ENCODE measurements around the gene PTTG1IP2. TPM values are rescaled to one million over a fixed set of nuclear protein-coding genes. Genes with fewer than 3 reads are reported as not detected.

Gene PTTG1IP2
- total RNA-seq = not detected

DNA sequence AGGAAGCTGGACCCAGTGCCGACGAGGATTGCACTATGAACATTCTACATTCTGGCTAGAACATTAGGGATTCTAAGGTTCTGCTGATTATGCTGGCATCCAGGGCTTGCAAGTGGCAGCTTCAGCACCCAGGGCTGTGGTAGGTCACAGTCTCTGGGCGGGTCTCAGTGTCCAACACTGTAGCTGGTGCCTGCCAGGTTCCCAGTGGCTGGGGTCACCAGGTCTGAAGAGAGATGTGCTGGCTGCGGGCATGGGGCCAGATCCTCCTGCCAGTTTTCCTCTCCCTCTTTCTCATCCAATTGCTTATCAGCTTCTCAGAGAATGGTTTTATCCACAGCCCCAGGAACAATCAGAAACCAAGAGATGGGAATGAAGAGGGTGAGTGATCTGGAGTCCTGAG lies at the start of gene PTTG1IP2:
TSS of gene PTTG1IP2 (plus strand) at position 86 of the 400 bp plus-strand sequence. CDS start at position 234, 148 bp downstream.
- H3K36me3 ChIP-seq = no peaks in the 10 kb centered on the region
- no peak within 1 kb of the TSS for H3K4me3 ChIP-seq
- peaks cover 0 to under 1% (median 0%) of the 10 kb centered on the region in 4 donors for H3K9me3 ChIP-seq
- no peaks in the 10 kb centered on the region for H3K4me1 ChIP-seq
- TF ChIP-seq, protein P1, sequence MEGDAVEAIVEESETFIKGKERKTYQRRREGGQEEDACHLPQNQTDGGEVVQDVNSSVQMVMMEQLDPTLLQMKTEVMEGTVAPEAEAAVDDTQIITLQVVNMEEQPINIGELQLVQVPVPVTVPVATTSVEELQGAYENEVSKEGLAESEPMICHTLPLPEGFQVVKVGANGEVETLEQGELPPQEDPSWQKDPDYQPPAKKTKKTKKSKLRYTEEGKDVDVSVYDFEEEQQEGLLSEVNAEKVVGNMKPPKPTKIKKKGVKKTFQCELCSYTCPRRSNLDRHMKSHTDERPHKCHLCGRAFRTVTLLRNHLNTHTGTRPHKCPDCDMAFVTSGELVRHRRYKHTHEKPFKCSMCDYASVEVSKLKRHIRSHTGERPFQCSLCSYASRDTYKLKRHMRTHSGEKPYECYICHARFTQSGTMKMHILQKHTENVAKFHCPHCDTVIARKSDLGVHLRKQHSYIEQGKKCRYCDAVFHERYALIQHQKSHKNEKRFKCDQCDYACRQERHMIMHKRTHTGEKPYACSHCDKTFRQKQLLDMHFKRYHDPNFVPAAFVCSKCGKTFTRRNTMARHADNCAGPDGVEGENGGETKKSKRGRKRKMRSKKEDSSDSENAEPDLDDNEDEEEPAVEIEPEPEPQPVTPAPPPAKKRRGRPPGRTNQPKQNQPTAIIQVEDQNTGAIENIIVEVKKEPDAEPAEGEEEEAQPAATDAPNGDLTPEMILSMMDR (IDR thresholded peaks at IDR 0.05) = no peak
- no peak for TF ChIP-seq POLR2A (IDR thresholded peaks at IDR 0.05)
- H3K27ac ChIP-seq = no peak within 1 kb of the TSS
- DNase-seq = no peak
- H3K27me3 ChIP-seq = no peaks in the 10 kb centered on the region

DNA sequence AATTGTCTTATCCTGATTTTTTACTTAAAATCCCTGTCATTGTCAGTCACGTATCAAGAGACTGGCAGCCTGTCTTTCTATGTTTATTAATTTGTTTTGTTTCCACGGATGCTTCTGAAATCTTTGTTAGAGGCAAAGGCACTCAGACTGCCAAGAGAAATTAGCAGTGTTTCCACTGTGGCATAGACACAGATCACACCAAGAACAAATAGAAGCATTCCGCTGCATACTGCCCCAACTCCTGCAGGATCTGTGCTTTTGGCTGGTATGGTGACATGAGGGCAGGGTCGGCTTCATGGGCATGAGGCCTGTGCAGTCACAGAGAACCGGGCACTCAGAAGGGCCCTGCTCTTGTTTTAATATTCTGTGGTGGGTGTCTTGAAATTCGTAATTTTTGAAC lies 47.8 kb upstream of the PTTG1IP2 start:
- Histone ChIP-seq H3K9me3 (no peaks in the 10 kb centered on the region), H3K4me3 (no peak overlapping the region), H3K27ac (no peak overlapping the region), H3K27me3 (no peaks in the 10 kb centered on the region), H3K36me3 (no peaks in the 10 kb centered on the region), H3K4me1 (no peaks in the 10 kb centered on the region)
- no peak for TF ChIP-seq POLR2A (IDR thresholded peaks at IDR 0.05)
- TF ChIP-seq, protein P1 (IDR thresholded peaks at IDR 0.05) = no peak
- no peak for DNase-seq

DNA sequence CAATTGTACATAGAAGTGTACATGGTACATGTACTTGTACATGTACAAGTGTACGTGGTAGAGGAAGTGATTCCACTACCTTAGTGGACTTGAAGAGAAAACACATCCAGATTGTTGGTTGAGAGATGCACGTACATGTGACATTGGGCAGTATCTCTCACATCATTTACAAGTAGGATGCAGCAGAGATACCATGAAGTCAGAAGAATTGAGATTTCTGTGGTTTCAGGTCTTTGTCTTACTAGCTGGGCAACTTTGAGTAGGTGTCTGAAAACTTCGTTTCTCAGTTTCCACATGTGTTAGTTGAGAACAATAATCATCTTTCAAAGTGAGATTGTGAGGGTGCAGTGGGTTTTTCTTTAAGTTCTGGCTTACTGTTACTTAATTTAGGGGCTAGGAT lies 44.7 kb upstream of the PTTG1IP2 start:
- H3K4me1 ChIP-seq = no peaks in the 10 kb centered on the region
- no peak overlapping the region for H3K27ac ChIP-seq
- no peaks in the 10 kb centered on the region for H3K27me3 ChIP-seq
- no peaks in the 10 kb centered on the region for H3K9me3 ChIP-seq
- H3K36me3 ChIP-seq = no peaks in the 10 kb centered on the region
- no peak for DNase-seq
- no peak for TF ChIP-seq POLR2A (IDR thresholded peaks at IDR 0.05)
- TF ChIP-seq, protein P1 (IDR thresholded peaks at IDR 0.05) = no peak
- no peak overlapping the region for H3K4me3 ChIP-seq

DNA sequence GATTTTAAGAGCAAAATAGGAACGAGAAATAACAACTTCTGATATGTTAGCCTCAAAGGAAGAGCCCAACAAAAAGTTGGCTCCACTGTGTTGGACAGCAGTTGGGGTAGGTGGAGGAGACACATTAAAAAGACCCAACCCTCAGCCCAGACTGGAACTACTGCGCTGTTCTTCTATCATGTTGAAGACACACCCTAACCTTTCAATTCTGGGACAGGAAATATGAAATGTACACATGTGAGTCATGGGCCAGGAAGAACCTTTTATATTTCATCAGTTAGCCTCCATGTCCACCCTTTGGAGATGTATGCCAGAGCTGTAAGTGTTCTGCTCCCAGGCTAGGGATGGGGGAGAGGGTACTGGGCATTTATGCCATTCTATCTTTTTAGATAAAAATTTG lies 44.1 kb upstream of the PTTG1IP2 start:
- no peaks in the 10 kb centered on the region for H3K36me3 ChIP-seq
- H3K27me3 ChIP-seq = no peaks in the 10 kb centered on the region
- no peaks in the 10 kb centered on the region for H3K4me1 ChIP-seq
- no peak for TF ChIP-seq POLR2A (IDR thresholded peaks at IDR 0.05)
- TF ChIP-seq, protein P1 (IDR thresholded peaks at IDR 0.05) = no peak
- H3K27ac ChIP-seq = no peak overlapping the region
- no peaks in the 10 kb centered on the region for H3K9me3 ChIP-seq
- no peak overlapping the region for H3K4me3 ChIP-seq
- no peak for DNase-seq

DNA sequence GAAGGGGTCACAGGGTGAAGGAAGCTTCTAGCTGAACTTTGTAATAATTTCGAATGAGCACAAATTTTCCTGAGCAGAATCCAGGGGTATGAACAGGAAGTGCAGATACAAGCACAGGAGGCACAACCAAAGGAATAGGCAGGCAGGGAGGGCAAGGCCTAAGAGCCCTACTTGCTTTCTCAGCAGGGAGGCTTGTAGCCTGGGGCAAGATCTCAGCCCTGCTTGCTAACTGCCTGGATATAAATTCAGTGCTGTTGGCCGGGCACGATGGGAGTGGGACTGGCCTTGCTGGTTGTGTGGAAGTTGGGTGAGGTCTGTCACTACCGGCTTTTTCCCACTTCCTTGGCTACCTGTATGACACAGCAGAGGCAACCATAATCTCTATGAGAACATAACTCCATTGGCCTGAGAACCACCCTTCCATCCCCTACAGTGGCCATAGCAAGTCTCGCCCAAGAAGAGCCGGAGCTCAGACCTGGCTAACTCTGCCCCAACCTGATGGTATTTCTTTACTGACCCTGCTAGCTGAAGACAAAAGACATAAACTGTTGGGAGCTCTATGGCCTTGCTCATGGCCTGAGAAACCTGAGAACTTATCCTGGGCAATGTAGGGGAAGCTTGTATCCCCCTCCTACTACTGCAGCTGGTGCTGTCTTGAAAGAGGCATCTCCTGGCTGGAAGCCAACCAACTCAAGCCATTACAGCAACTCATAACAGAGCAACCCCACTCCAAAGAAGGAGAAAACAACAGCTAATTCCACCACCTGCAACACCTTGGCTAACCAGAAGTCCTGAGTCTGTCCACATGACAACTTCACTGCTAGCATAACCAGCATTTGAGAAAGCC lies 38.6 kb upstream of the PTTG1IP2 start:
- TF ChIP-seq, protein P1 (IDR thresholded peaks at IDR 0.05) = no peak
- no peak for TF ChIP-seq POLR2A (IDR thresholded peaks at IDR 0.05)
- Histone ChIP-seq H3K27me3 (no peaks in the 10 kb centered on the region), H3K27ac (no peak overlapping the region), H3K4me1 (no peaks in the 10 kb centered on the region), H3K36me3 (no peaks in the 10 kb centered on the region), H3K9me3 (peaks cover 0 to 13% (median 4%) of the 10 kb centered on the region in 4 donors), H3K4me3 (no peak overlapping the region)
- DNase-seq = no peak
